Endothelial cell of umbilical vein (primary cell): ENCODE results near the gene SYNPO. TPM values are rescaled to one million over a fixed set of nuclear protein-coding genes. Genes with fewer than 3 reads are reported as not detected.

Source experiments
- BruUV-seq: library from RNA; stranded (reverse); fragments of 400-500 nt; replicated peaks from 2 replicates; lab custom pipeline; 2021; lab: Mats Ljungman, UMichigan
- CTCF ChIA-PET: fragments of 300-600, 350-600 bp; sonication (Branson Sonifier 250); formaldehyde crosslinking; loops from one replicate; lab custom pipeline; 2021; ENCODE audit warnings: antibody characterized with exemption, inconsistent platforms; lab: Charles Lee
- POLR2A ChIA-PET: fragments of 300-600, 350-600 bp; sonication (Branson Sonifier 250); formaldehyde crosslinking; loops from one replicate; lab custom pipeline; 2021; ENCODE audit warnings: antibody characterized with exemption, inconsistent platforms; lab: Charles Lee
- DNase-seq: peaks from one replicate; pipeline ENCODE4 v3.0.0-alpha.2; 2011; ENCODE audit warnings: low read depth, low spot score
- FAIRE-seq: peaks from 2 replicates; lab custom pipeline; 2011; peaks lifted over from hg19 to GRCh38; lab: Jason Lieb, UNC
- H2AFZ ChIP-seq: 2 replicates; pipeline ENCODE4 v1.6.0; 2012; ENCODE audit warnings: low read depth, low read length, control low read depth, inconsistent platforms
- H3K27ac ChIP-seq: 2 replicates; pipeline ENCODE4 v1.5.1; 2011; ENCODE audit warnings: low read depth, mild to moderate bottlenecking, control low read depth, low read length, moderate library complexity; ENCODE audit not compliant: insufficient read depth
- H3K27me3 ChIP-seq, 2 experiments: 2 replicates each; pipeline versions ENCODE4 v1.6.0 to v1.6.1; 2011; ENCODE audit warnings: low read length in 2 of 2, mixed read lengths in 1 of 2; ENCODE audit not compliant: control insufficient read depth in 2 of 2, insufficient read depth in 2 of 2
- H3K36me3 ChIP-seq, 2 experiments: 2 replicates in 1 of 2; 3 replicates in 1 of 2; pipeline ENCODE4 v1.5.1; 2011; ENCODE audit warnings: low read length in 2 of 2, mild to moderate bottlenecking in 1 of 2, moderate library complexity in 1 of 2; ENCODE audit not compliant: control insufficient read depth in 2 of 2, insufficient read depth in 2 of 2; ENCODE audit errors: extremely low read depth in 1 of 2
- H3K4me1 ChIP-seq: 3 replicates; pipeline ENCODE4 v1.5.1; 2011; ENCODE audit warnings: mild to moderate bottlenecking, low read length; ENCODE audit not compliant: control insufficient read depth, insufficient read depth; ENCODE audit errors: extremely low read depth
- H3K4me2 ChIP-seq: 2 replicates; pipeline ENCODE4 v1.6.1; 2011; ENCODE audit warnings: low read length, control low read depth, mixed read lengths; ENCODE audit not compliant: insufficient read depth
- H3K4me3 ChIP-seq, 3 experiments: fragments of 200-600 bp in 1 of 3; sonication (generic), shearing (Covaris generic) in 1 of 3; replicated peaks in 1 of 3; 2 replicates each; pipeline ENCODE4 v1.5.1; 2011 to 2016; ENCODE audit warnings: control low read depth in 3 of 3, low read length in 3 of 3, mild to moderate bottlenecking in 2 of 3, inconsistent platforms in 1 of 3, low read depth in 1 of 3, moderate library complexity in 1 of 3; ENCODE audit not compliant: insufficient read depth in 1 of 3
- H3K79me2 ChIP-seq: 2 replicates; pipeline ENCODE4 v1.6.0; 2012; ENCODE audit warnings: low read length, inconsistent platforms; ENCODE audit not compliant: control insufficient read depth, insufficient read depth
- H3K9ac ChIP-seq: replicated peaks from 2 replicates; pipeline ENCODE3; 2011; ENCODE audit warnings: low read length, control low read depth; ENCODE audit not compliant: insufficient read depth; ENCODE audit errors: extremely low read depth
- H3K9me1 ChIP-seq: replicated peaks from 3 replicates; pipeline ENCODE4 v1.6.0; 2011; ENCODE audit warnings: mild to moderate bottlenecking, low read length; ENCODE audit not compliant: control insufficient read depth, insufficient read depth; ENCODE audit errors: extremely low read depth
- H3K9me3 ChIP-seq: replicated peaks from 2 replicates; pipeline ENCODE4 v1.5.1; 2012; ENCODE audit warnings: low read length, inconsistent platforms; ENCODE audit not compliant: control insufficient read depth, insufficient read depth
- H4K20me1 ChIP-seq: replicated peaks from 2 replicates; pipeline ENCODE3; 2011; ENCODE audit warnings: mild to moderate bottlenecking, low read length; ENCODE audit not compliant: control insufficient read depth, insufficient read depth; ENCODE audit errors: extremely low read depth
- CTCF ChIP-seq, 2 donors: IDR thresholded peaks; 1 replicate in 1 of 2; 2 replicates in 1 of 2; pipeline ENCODE4 v1.5.1; 2011; ENCODE audit warnings: low read length in 2 of 2, mild to moderate bottlenecking in 2 of 2, moderate library complexity in 2 of 2, control low read depth in 1 of 2, inconsistent platforms in 1 of 2, low read depth in 1 of 2; ENCODE audit not compliant: insufficient read depth in 1 of 2; ENCODE audit errors: extremely low read depth in 1 of 2
- EZH2 ChIP-seq: IDR thresholded peaks from 2 replicates; pipeline ENCODE4 v1.6.1; 2012; ENCODE audit warnings: borderline replicate concordance, low read depth, mild to moderate bottlenecking, moderate library complexity, low read length, inconsistent platforms; ENCODE audit not compliant: severe bottlenecking
- FOS ChIP-seq: IDR thresholded peaks from 2 replicates; pipeline ENCODE4 v1.6.1; 2011; ENCODE audit warnings: mild to moderate bottlenecking, low read length, moderate library complexity, borderline replicate concordance; ENCODE audit not compliant: insufficient read depth
- GATA2 ChIP-seq: IDR thresholded peaks from 2 replicates; pipeline ENCODE4 v1.7.0; 2011; ENCODE audit warnings: low read depth, mild to moderate bottlenecking, moderate library complexity, mixed read lengths, low read length; ENCODE audit not compliant: insufficient read length, insufficient read depth
- JUN ChIP-seq: IDR thresholded peaks from 2 replicates; pipeline ENCODE4 v1.6.1; 2011; ENCODE audit warnings: borderline replicate concordance, low read depth; ENCODE audit not compliant: insufficient read length, insufficient read depth
- MAX ChIP-seq: IDR thresholded peaks from 2 replicates; pipeline ENCODE4 v1.6.1; 2011; ENCODE audit not compliant: insufficient read depth, insufficient read length
- MYC ChIP-seq: IDR thresholded peaks from one replicate; pipeline ENCODE4 v1.6.1; 2011; ENCODE audit warnings: mild to moderate bottlenecking, low read depth, low read length
- POLR2A ChIP-seq: IDR thresholded peaks from 2 replicates; pipeline ENCODE4 v1.6.1; 2012; ENCODE audit warnings: low read depth, mild to moderate bottlenecking, control low read depth, low read length
- POLR2AphosphoS5 ChIP-seq: IDR thresholded peaks from 2 replicates; pipeline ENCODE4 v1.6.1; 2012; ENCODE audit warnings: low read depth, mild to moderate bottlenecking, control low read depth, low read length, moderate library complexity; ENCODE audit not compliant: insufficient read depth
- dilution Hi-C: fragments of 300-500 bp; cut with MboI; formaldehyde crosslinking; loops from one replicate; pipeline ENCODE4 v1.15.0; 2019; ENCODE audit warnings: low sequenced_read_pairs; ENCODE audit not compliant: extremely low pct_ligation_motif_present
- intact Hi-C: fragments of 100-400 bp; cut with micrococcal nuclease; formaldehyde crosslinking; loops from one replicate; pipeline ENCODE4 v1.10.0; 2022
- polyA plus RNA-seq, 4 experiments: library from polyadenylated mRNA; depleted of rRNA in 3 of 4; stranded (reverse) in 3 of 4; unstranded in 1 of 4; fragments of >200 nt; gene quantifications; 2 replicates each; pipeline versions ENCODE4 v1.2.1 to v1.2.3, GENCODE V29; 2011 to 2012; ENCODE audit warnings: missing spikeins in 1 of 4
- total RNA-seq: library from RNA; stranded (reverse); gene quantifications from 2 replicates; pipeline ENCODE4 v1.2.3, GENCODE V29; 2021

SYNPO gene
- total and polyA plus RNA-seq, 2 donors (not counting 3 experiments of a cell fraction or from before 2014, with no cell fraction given), result 68.4 to 121 TPM

GRCh38 chr5:150663936-150664335 is 23.5 kb downstream of the SYNPO start:
- no peak overlapping the region for H3K9ac ChIP-seq
- no peak overlapping the region for H3K27ac ChIP-seq
- dilution Hi-C loops, result no loop called here
- intact Hi-C loops, result no loop called here
- ChIA-PET CTCF (interaction anchor here (0.6 to 1.9 kb wide), 5 partner anchors 37 to 1919 kb away, joined by 3 to 6 read pairs (median 4); partner anchors contain the start of gene RBM22), POLR2A (no interaction called here)
- H2AFZ ChIP-seq, result no peak overlapping the region
- H3K9me3 ChIP-seq, result no peaks in the 10 kb centered on the region
- FAIRE-seq (no peak), DNase-seq (no peak)
- H3K36me3 ChIP-seq, result no peaks in the 10 kb centered on the region
- BruUV-seq, result no TSS peak
- no peak overlapping the region for H3K4me2 ChIP-seq
- no peaks in the 10 kb centered on the region for H3K9me1 ChIP-seq
- H3K4me3 ChIP-seq, result no peak overlapping the region
- TF ChIP-seq MYC (no peak), CTCF (IDR thresholded peaks at IDR 0.05; ENCODE audit: extremely low read depth in 1 of 2, insufficient read depth in 1 of 2, low read depth in 1 of 2, low read length in 2 of 2) (no peak), GATA2 (no peak), EZH2 (no peak), MAX (no peak), POLR2A (no peak), FOS (no peak), POLR2AphosphoS5 (no peak), JUN (no peak)
- H4K20me1 ChIP-seq, result no peaks in the 10 kb centered on the region
- H3K4me1 ChIP-seq, result no peaks in the 10 kb centered on the region
- H3K27me3 ChIP-seq, result peaks cover 22 to 27% of the 10 kb centered on the region in 2 experiments
- no peaks in the 10 kb centered on the region for H3K79me2 ChIP-seq
